ENCODE measurements around the gene RSRP1.
"Not testable (repeated sequence)": the region's sequence is repeated elsewhere in the genome, so short reads cannot be mapped to it uniquely, and the experiment has no call there.

Gene RSRP1

GRCh38 chr1:25256578-25256965 lies 9.3 kb upstream of the RSRP1 start:
- no peak for DNase-seq (ENCODE audit: low read depth, low spot score)

GRCh38 chr1:25255706-25256577 lies 8.7 kb upstream of the RSRP1 start:
- no peak for DNase-seq (ENCODE audit: low read depth, low spot score)

GRCh38 chr1:25253911-25254310 lies 6.7 kb upstream of the RSRP1 start:
- peak; percentile 32 for DNase-seq (ENCODE audit: low read depth, low spot score)

GRCh38 chr1:25247829-25248754 lies 838 bp upstream of the RSRP1 start:
- no peak for DNase-seq (ENCODE audit: low read depth, low spot score)

- DNase-seq (ENCODE audit: low read depth, low spot score), result peak; percentile 44
These were observed 642 bp downstream of the RSRP1 start for GRCh38 chr1:25246600-25247023.

GRCh38 chr1:25245809-25246599 lies 1.2 kb downstream of the RSRP1 start:
- DNase-seq (ENCODE audit: low read depth, low spot score), result no peak

- no peak for DNase-seq (ENCODE audit: low read depth, low spot score)
These were observed 1.9 kb downstream of the RSRP1 start for GRCh38 chr1:25245393-25245792.

GRCh38 chr1:25243907-25244306 lies 3.3 kb downstream of the RSRP1 start:
- no peak for DNase-seq (ENCODE audit: low read depth, low spot score)

GRCh38 chr1:25239681-25240541 lies 7.3 kb downstream of the RSRP1 start:
- peak; percentile 93 for DNase-seq (ENCODE audit: low read depth, low spot score)

- DNase-seq (ENCODE audit: low read depth, low spot score), result no peak
These were observed 9.2 kb downstream of the RSRP1 start for GRCh38 chr1:25238046-25238445.

GRCh38 chr1:25236261-25236660 lies 11.0 kb downstream of the RSRP1 start:
- DNase-seq (ENCODE audit: low read depth, low spot score), result not testable (repeated sequence)

GRCh38 chr1:25235411-25235810 lies 11.8 kb downstream of the RSRP1 start:
- DNase-seq (ENCODE audit: low read depth, low spot score), result not testable (repeated sequence)

GRCh38 chr1:25232866-25233784 lies 14.1 kb downstream of the RSRP1 start:
- peak; percentile 85 for DNase-seq (ENCODE audit: low read depth, low spot score)

- DNase-seq (ENCODE audit: low read depth, low spot score), result peak; percentile 95
These were observed 15.0 kb downstream of the RSRP1 start, which contains the start of gene SYF2 for GRCh38 chr1:25232027-25232865. SYF2 (minus strand) TSS chr1:25232502; CDS start chr1:25232467, 35 bp downstream.

- no peak for DNase-seq (ENCODE audit: low read depth, low spot score)
These were observed 23.8 kb downstream of the RSRP1 start for GRCh38 chr1:25223471-25223870.

GRCh38 chr1:25222606-25223005 lies 24.6 kb downstream of the RSRP1 start:
- DNase-seq (ENCODE audit: low read depth, low spot score), result no peak

GRCh38 chr1:25220666-25221065 lies 26.6 kb downstream of the RSRP1 start:
- no peak for DNase-seq (ENCODE audit: low read depth, low spot score)

GRCh38 chr1:25219661-25220251 lies 27.5 kb downstream of the RSRP1 start:
- no peak for DNase-seq (ENCODE audit: low read depth, low spot score)

Data from astrocyte of the hippocampus (primary cell).